GDM1 (cell line): ENCODE measurements around the gene ALX4.
A peak's percentile ranks its signal among the peaks of the same experiment; 100 is the strongest.

ENCODE experiments used
- DNase-seq: peaks from one replicate; lab custom pipeline; 2025; lab: John Stamatoyannopoulos, UW

Gene ALX4

GRCh38 chr11:44300844-44301563 is 8.9 kb downstream of the ALX4 start:
- DNase-seq = no peak

GRCh38 chr11:44298862-44299261 is 11.1 kb downstream of the ALX4 start:
- no peak for DNase-seq

- DNase-seq = no peak
Observed at GRCh38 chr11:44290208-44290607, 19.7 kb downstream of the ALX4 start.

- DNase-seq = no peak
Observed at GRCh38 chr11:44288133-44288526, 21.8 kb downstream of the ALX4 start.

- DNase-seq = no peak
Observed at GRCh38 chr11:44286911-44287310, 23.0 kb downstream of the ALX4 start.

- DNase-seq = peak; percentile 4
Observed at GRCh38 chr11:44286268-44286880, 23.6 kb downstream of the ALX4 start.

GRCh38 chr11:44285756-44286155 is 24.2 kb downstream of the ALX4 start:
- no peak for DNase-seq

GRCh38 chr11:44282620-44283019 is 27.3 kb downstream of the ALX4 start:
- DNase-seq = no peak

GRCh38 chr11:44281151-44281550 is 28.8 kb downstream of the ALX4 start:
- DNase-seq = no peak

- DNase-seq = no peak
Observed at GRCh38 chr11:44280257-44280656, 29.7 kb downstream of the ALX4 start.

- DNase-seq = no peak
Observed at GRCh38 chr11:44279483-44279882, 30.5 kb downstream of the ALX4 start.

- no peak for DNase-seq
Observed at GRCh38 chr11:44277196-44278090, 32.5 kb downstream of the ALX4 start.

GRCh38 chr11:44275961-44276550 is 33.9 kb downstream of the ALX4 start:
- no peak for DNase-seq

- no peak for DNase-seq
Observed at GRCh38 chr11:44275241-44275640, 34.7 kb downstream of the ALX4 start.

GRCh38 chr11:44274404-44274803 is 35.5 kb downstream of the ALX4 start:
- DNase-seq = no peak

GRCh38 chr11:44271286-44271685 is 38.7 kb downstream of the ALX4 start:
- no peak for DNase-seq

- DNase-seq = no peak
Observed at GRCh38 chr11:44270403-44271273, 39.3 kb downstream of the ALX4 start.

GRCh38 chr11:44269369-44270351 is 40.3 kb downstream of the ALX4 start:
- DNase-seq = no peak

GRCh38 chr11:44268614-44269080 is 41.3 kb downstream of the ALX4 start:
- DNase-seq = no peak
